HUES6 (cell line): ENCODE measurements around the gene APOOL.
"Not testable (repeated sequence)": the region's sequence is repeated elsewhere in the genome, so short reads cannot be mapped to it uniquely, and the experiment has no call there.

Source experiments
- H3K27ac ChIP-seq: 2 replicates; pipeline ENCODE4 v1.7.0; 2013; ENCODE audit warnings: low read depth, mild to moderate bottlenecking, low read length, inconsistent platforms
- H3K27me3 ChIP-seq: 2 replicates; pipeline ENCODE4 v1.6.1; 2013; ENCODE audit warnings: low read length; ENCODE audit not compliant: control insufficient read depth, insufficient read depth
- H3K36me3 ChIP-seq: 2 replicates; pipeline ENCODE4 v1.6.1; 2013; ENCODE audit warnings: low read length; ENCODE audit not compliant: control insufficient read depth, insufficient read depth
- H3K4me1 ChIP-seq: 2 replicates; pipeline ENCODE4 v1.6.1; 2013; ENCODE audit warnings: low read length; ENCODE audit not compliant: control insufficient read depth, insufficient read depth
- H3K4me3 ChIP-seq: 2 replicates; pipeline ENCODE4 v1.5.1; 2013; ENCODE audit warnings: low read depth, low read length
- H3K9ac ChIP-seq: one replicate; pipeline ENCODE4 v1.6.1; 2013; ENCODE audit warnings: mild to moderate bottlenecking, low read length
- H3K9me3 ChIP-seq: 2 replicates; pipeline ENCODE4 v1.6.1; 2013; ENCODE audit warnings: low read depth, low read length; ENCODE audit not compliant: control insufficient read depth, insufficient read depth

The APOOL gene

GRCh38 chrX:85077247-85077646 is 73.6 kb downstream of the APOOL start:
- H3K9me3 ChIP-seq, H3K4me1 ChIP-seq, H3K4me3 ChIP-seq, H3K9ac ChIP-seq, H3K27me3 ChIP-seq, H3K36me3 ChIP-seq, H3K27ac ChIP-seq: not testable (repeated sequence)

- Histone ChIP-seq H3K9me3 (no peaks in the 10 kb centered on the region), H3K27ac (no peak overlapping the region), H3K4me3 (no peak overlapping the region), H3K36me3 (peaks cover 13% of the 10 kb centered on the region), H3K4me1 (no peaks in the 10 kb centered on the region), H3K27me3 (no peaks in the 10 kb centered on the region), H3K9ac (no peak overlapping the region)
Measured at GRCh38 chrX:85084770-85085393, 81.2 kb downstream of the APOOL start.

- no peak overlapping the region for H3K27ac ChIP-seq
- H3K4me1 ChIP-seq = no peaks in the 10 kb centered on the region
- H3K9ac ChIP-seq = no peak overlapping the region
- H3K27me3 ChIP-seq = no peaks in the 10 kb centered on the region
- peaks cover 21% of the 10 kb centered on the region for H3K36me3 ChIP-seq
- no peaks in the 10 kb centered on the region for H3K9me3 ChIP-seq
- H3K4me3 ChIP-seq = no peak overlapping the region
Measured at GRCh38 chrX:85089321-85089840, 85.7 kb downstream of the APOOL start.

- Histone ChIP-seq H3K4me1 (no peaks in the 10 kb centered on the region), H3K9me3 (peaks cover 4% of the 10 kb centered on the region), H3K36me3 (no peaks in the 10 kb centered on the region), H3K27ac (no peak overlapping the region), H3K4me3 (no peak overlapping the region), H3K27me3 (no peaks in the 10 kb centered on the region; the same call in 1 of the 2 replicates), H3K9ac (no peak overlapping the region)
Measured at GRCh38 chrX:85107407-85107806, 103.7 kb downstream of the APOOL start.

GRCh38 chrX:85108165-85108564 is 104.5 kb downstream of the APOOL start:
- Histone ChIP-seq H3K9me3 (peaks cover 4% of the 10 kb centered on the region), H3K4me3 (no peak overlapping the region), H3K9ac (no peak overlapping the region), H3K27ac (no peak overlapping the region), H3K36me3 (no peaks in the 10 kb centered on the region), H3K4me1 (no peaks in the 10 kb centered on the region), H3K27me3 (no peaks in the 10 kb centered on the region)

- Histone ChIP-seq H3K9me3 (peaks cover 4% of the 10 kb centered on the region), H3K27ac (no peak overlapping the region), H3K36me3 (no peaks in the 10 kb centered on the region), H3K27me3 (no peaks in the 10 kb centered on the region), H3K9ac (no peak overlapping the region), H3K4me3 (no peak overlapping the region), H3K4me1 (no peaks in the 10 kb centered on the region)
Measured at GRCh38 chrX:85109235-85109634, 105.6 kb downstream of the APOOL start.

- no peak overlapping the region for H3K27ac ChIP-seq
Measured at GRCh38 chrX:85111347-85111746, 107.7 kb downstream of the APOOL start.

GRCh38 chrX:85112293-85112692 is 108.6 kb downstream of the APOOL start:
- H3K27me3 ChIP-seq = no peaks in the 10 kb centered on the region
- no peak overlapping the region for H3K4me3 ChIP-seq
- no peak overlapping the region for H3K9ac ChIP-seq
- no peaks in the 10 kb centered on the region for H3K4me1 ChIP-seq
- peaks cover 4% of the 10 kb centered on the region for H3K9me3 ChIP-seq
- H3K27ac ChIP-seq = no peak overlapping the region
- no peaks in the 10 kb centered on the region for H3K36me3 ChIP-seq

More at GRCh38 chrX:85111347-85111746, 107.7 kb downstream of the APOOL start:
- no peaks in the 10 kb centered on the region for H3K27me3 ChIP-seq
- H3K9me3 ChIP-seq = peaks cover 4% of the 10 kb centered on the region
- no peak overlapping the region for H3K4me3 ChIP-seq
- no peaks in the 10 kb centered on the region for H3K4me1 ChIP-seq
- H3K9ac ChIP-seq = no peak overlapping the region
- H3K36me3 ChIP-seq = no peaks in the 10 kb centered on the region

- no peak overlapping the region for H3K4me3 ChIP-seq
- H3K27me3 ChIP-seq = no peaks in the 10 kb centered on the region
Measured at GRCh38 chrX:85113746-85114145, 110.1 kb downstream of the APOOL start.

GRCh38 chrX:85114171-85114570 is 110.5 kb downstream of the APOOL start:
- no peaks in the 10 kb centered on the region for H3K4me1 ChIP-seq
- no peak overlapping the region for H3K4me3 ChIP-seq
- H3K9me3 ChIP-seq = no peaks in the 10 kb centered on the region
- H3K9ac ChIP-seq = no peak overlapping the region
- H3K27me3 ChIP-seq = no peaks in the 10 kb centered on the region
- no peak overlapping the region for H3K27ac ChIP-seq
- H3K36me3 ChIP-seq = no peaks in the 10 kb centered on the region

More at GRCh38 chrX:85113746-85114145, 110.1 kb downstream of the APOOL start:
- Histone ChIP-seq H3K4me1 (no peaks in the 10 kb centered on the region), H3K27ac (no peak overlapping the region), H3K9me3 (no peaks in the 10 kb centered on the region; the same call in 1 of the 2 replicates), H3K36me3 (no peaks in the 10 kb centered on the region), H3K9ac (no peak overlapping the region)

GRCh38 chrX:85114776-85115175 is 111.1 kb downstream of the APOOL start:
- H3K9me3 ChIP-seq = no peaks in the 10 kb centered on the region
- H3K4me1 ChIP-seq = no peaks in the 10 kb centered on the region
- no peak overlapping the region for H3K9ac ChIP-seq
- H3K4me3 ChIP-seq = no peak overlapping the region
- H3K27me3 ChIP-seq = no peaks in the 10 kb centered on the region
- no peak overlapping the region for H3K27ac ChIP-seq
- H3K36me3 ChIP-seq = no peaks in the 10 kb centered on the region
